Measurements from ENCODE around the gene TOMM20. TPM values are rescaled to one million over a fixed set of nuclear protein-coding genes. Genes with fewer than 3 reads are reported as not detected.
"Not testable (repeated sequence)": the region's sequence is repeated elsewhere in the genome, so short reads cannot be mapped to it uniquely, and the experiment has no call there.

TOMM20 gene
- total RNA-seq, 1 donor from 2014 or later: 143 TPM

DNA sequence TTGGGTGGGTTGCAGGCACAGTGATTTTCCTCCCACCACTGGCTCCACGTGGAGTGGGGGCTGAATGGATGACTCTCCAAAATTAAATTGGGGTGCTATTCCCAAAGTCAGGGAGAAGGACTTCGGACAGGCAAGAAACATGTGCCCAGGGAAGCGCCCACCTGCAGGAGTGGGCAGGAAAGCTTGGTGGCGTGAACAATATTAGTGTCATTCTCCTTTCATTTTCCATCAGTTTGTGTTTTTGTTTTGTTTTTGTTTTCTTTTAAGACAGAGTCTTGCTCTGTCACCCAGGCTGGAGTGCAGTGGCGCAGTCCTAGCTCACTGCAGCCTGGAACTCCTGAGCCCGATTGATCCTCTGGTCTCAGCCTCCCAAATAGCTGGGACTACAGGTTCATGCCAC, 30.1 kb downstream of the TOMM20 start:
- Mint-ChIP-seq H3K36me3 (ENCODE audit: low read depth, unreplicated experiment) (peaks cover 2% of the 10 kb centered on the region), H3K27ac (ENCODE audit: unreplicated experiment) (no peak overlapping the region)
- H3K36me3 ChIP-seq (ENCODE audit: insufficient read depth, low read length): no peaks in the 10 kb centered on the region

GRCh38 chr1:235097501-235097900, 31.1 kb downstream of the TOMM20 start:
- H3K27me3 Mint-ChIP-seq (ENCODE audit: low read depth, unreplicated experiment); H2AFZ ChIP-seq (ENCODE audit: low read depth, low read length); DNase-seq (ENCODE audit: low read depth); H4K20me1 ChIP-seq (ENCODE audit: insufficient read depth, low read length); H3K9me3 ChIP-seq (ENCODE audit: insufficient read depth, low read depth, low read length); H3K27ac Mint-ChIP-seq (ENCODE audit: unreplicated experiment); H3K4me1 Mint-ChIP-seq (ENCODE audit: low read depth, unreplicated experiment); H3K4me3 Mint-ChIP-seq (ENCODE audit: unreplicated experiment); H3K79me2 ChIP-seq (ENCODE audit: insufficient read depth, low read length); H3K4me2 ChIP-seq (ENCODE audit: low read length); H3K27ac ChIP-seq (ENCODE audit: low read depth, low read length); H3K9ac ChIP-seq (ENCODE audit: low read length); H3K4me1 ChIP-seq (ENCODE audit: insufficient read depth, low read length); H3K36me3 Mint-ChIP-seq (ENCODE audit: low read depth, unreplicated experiment); H3K27me3 ChIP-seq (ENCODE audit: insufficient read depth, low read length); FAIRE-seq; H3K4me3 ChIP-seq (ENCODE audit: insufficient read depth, low read depth, low read length); H3K36me3 ChIP-seq (ENCODE audit: insufficient read depth, low read length); H3K9me3 Mint-ChIP-seq (ENCODE audit: unreplicated experiment): not testable (repeated sequence)

More for the DNA sequence above, 30.1 kb downstream of the TOMM20 start:
- TF ChIP-seq EZH2 (IDR thresholded peaks at IDR 0.05; ENCODE audit: insufficient read depth, low read length) (no peak), CTCF (IDR thresholded peaks at IDR 0.05; ENCODE audit: insufficient read depth, low read depth, low read length) (no peak)
- no peak overlapping the region for H2AFZ ChIP-seq (ENCODE audit: low read depth, low read length)
- Mint-ChIP-seq H3K27me3 (ENCODE audit: low read depth, unreplicated experiment) (no peaks in the 10 kb centered on the region), H3K4me1 (ENCODE audit: low read depth, unreplicated experiment) (peaks cover 6% of the 10 kb centered on the region), H3K4me3 (ENCODE audit: unreplicated experiment) (no peak overlapping the region), H3K9me3 (ENCODE audit: unreplicated experiment) (no peaks in the 10 kb centered on the region)
- H3K79me2 ChIP-seq (ENCODE audit: insufficient read depth, low read length): no peaks in the 10 kb centered on the region
- FAIRE-seq: no peak
- no peak overlapping the region for H3K4me3 ChIP-seq (ENCODE audit: insufficient read depth, low read depth, low read length)
- no peaks in the 10 kb centered on the region for H4K20me1 ChIP-seq (ENCODE audit: insufficient read depth, low read length)
- H3K27ac ChIP-seq (ENCODE audit: low read depth, low read length): no peak overlapping the region
- no peak for DNase-seq (ENCODE audit: low read depth)
- H3K27me3 ChIP-seq (ENCODE audit: insufficient read depth, low read length): no peaks in the 10 kb centered on the region
- H3K9me3 ChIP-seq (ENCODE audit: insufficient read depth, low read depth, low read length): no peaks in the 10 kb centered on the region
- H3K4me2 ChIP-seq (ENCODE audit: low read length): no peak overlapping the region
- H3K4me1 ChIP-seq (ENCODE audit: insufficient read depth, low read length): peaks cover 3% of the 10 kb centered on the region
- no peak overlapping the region for H3K9ac ChIP-seq (ENCODE audit: low read length)

- Histone ChIP-seq H3K4me1 (ENCODE audit: insufficient read depth, low read length) (peaks cover 8% of the 10 kb centered on the region), H3K79me2 (ENCODE audit: insufficient read depth, low read length) (no peaks in the 10 kb centered on the region), H3K9me3 (ENCODE audit: insufficient read depth, low read depth, low read length) (no peaks in the 10 kb centered on the region), H3K4me2 (ENCODE audit: low read length) (no peak overlapping the region), H3K4me3 (ENCODE audit: insufficient read depth, low read depth, low read length) (no peak overlapping the region), H3K27ac (ENCODE audit: low read depth, low read length) (no peak overlapping the region), H4K20me1 (ENCODE audit: insufficient read depth, low read length) (no peaks in the 10 kb centered on the region), H3K27me3 (ENCODE audit: insufficient read depth, low read length) (no peaks in the 10 kb centered on the region), H3K9ac (ENCODE audit: low read length) (no peak overlapping the region), H2AFZ (ENCODE audit: low read depth, low read length) (no peak overlapping the region), H3K36me3 (ENCODE audit: insufficient read depth, low read length) (no peaks in the 10 kb centered on the region)
- H3K4me3 Mint-ChIP-seq (ENCODE audit: unreplicated experiment): no peak overlapping the region
- FAIRE-seq: no peak
- H3K4me1 Mint-ChIP-seq (ENCODE audit: low read depth, unreplicated experiment): peaks cover 8% of the 10 kb centered on the region
- no peaks in the 10 kb centered on the region for H3K27me3 Mint-ChIP-seq (ENCODE audit: low read depth, unreplicated experiment)
- H3K36me3 Mint-ChIP-seq (ENCODE audit: low read depth, unreplicated experiment): peaks cover 2% of the 10 kb centered on the region
- H3K9me3 Mint-ChIP-seq (ENCODE audit: unreplicated experiment): no peaks in the 10 kb centered on the region
- no peak overlapping the region for H3K27ac Mint-ChIP-seq (ENCODE audit: unreplicated experiment)
- TF ChIP-seq CTCF (IDR thresholded peaks at IDR 0.05; ENCODE audit: insufficient read depth, low read depth, low read length) (no peak), EZH2 (IDR thresholded peaks at IDR 0.05; ENCODE audit: insufficient read depth, low read length) (no peak)
- DNase-seq (ENCODE audit: low read depth): no peak
Observed at GRCh38 chr1:235095938-235096562, 32.6 kb downstream of the TOMM20 start.
